Measurements from ENCODE around the gene C11orf91. TPM values are rescaled to one million over a fixed set of nuclear protein-coding genes. Genes with fewer than 3 reads are reported as not detected.

C11orf91 gene
- total and polyA plus RNA-seq, 12 donors, result 0.17 to 3.0 TPM; not detected in 10

- 40 to 47% methylated on average over 3 to 4 of the region's 4 CpGs for WGBS, 2 donors
- Histone ChIP-seq H3K4me1 (peaks cover 4 to 28% (median 9%) of the 10 kb centered on the region in 9 donors), H3K4me3 (no peak overlapping the region), H3K27me3 (no peaks in the 10 kb centered on the region), H3K9me3 (no peaks in the 10 kb centered on the region), H3K27ac (no peak overlapping the region), H3K36me3 (no peaks in the 10 kb centered on the region)
- no peak for DNase-seq
- no peak for TF ChIP-seq CTCF (IDR thresholded peaks at IDR 0.05)
- peak in 2 of 8 donors; percentile 32 to 40 for ATAC-seq
- intact Hi-C loops (cut with DNase I), result no loop called here
Observed at GRCh38 chr11:33651555-33651954, 49.1 kb downstream of the C11orf91 start.

DNA sequence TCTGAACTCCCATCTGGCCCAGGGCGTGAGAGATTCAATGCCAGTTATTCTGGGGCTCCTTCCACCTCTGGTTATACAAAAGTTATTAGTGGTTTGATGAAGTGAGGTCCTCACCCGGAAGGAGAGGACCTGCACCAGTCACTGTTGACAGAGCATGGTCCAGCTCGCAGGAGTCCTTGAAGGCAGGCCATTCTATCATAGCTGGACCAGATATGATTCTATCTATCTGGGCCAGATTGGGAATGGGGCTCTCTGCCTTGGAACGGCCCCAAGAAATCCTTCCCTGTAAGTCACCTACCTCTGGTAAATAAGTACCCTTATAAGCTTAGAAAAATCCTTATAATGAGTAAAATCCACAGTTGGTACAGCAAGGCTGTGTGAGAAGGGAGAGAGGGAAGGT is 50.7 kb downstream of the C11orf91 start:
- DNase-seq (no peak), ATAC-seq (no peak)
- Histone ChIP-seq H3K36me3 (no peaks in the 10 kb centered on the region), H3K4me3 (no peak overlapping the region), H3K27me3 (no peaks in the 10 kb centered on the region), H3K27ac (no peak overlapping the region), H3K4me1 (peaks cover 4 to 44% (median 9%) of the 10 kb centered on the region in 9 donors), H3K9me3 (no peaks in the 10 kb centered on the region)
- no peak for TF ChIP-seq CTCF (IDR thresholded peaks at IDR 0.05)
- intact Hi-C loops (cut with DNase I), result no loop called here
- 92% methylated on average over 4 of the region's 4 CpGs for WGBS, 2 donors

Other genes with a start within 250 kb of the C11orf91 start
- gene CD59, start 35.6 kb upstream of the C11orf91 start, total RNA-seq, result 1,000 to 10,000 TPM in 3 of 10 donors, 100 to 1,000 TPM in 7; 676 to 1,261 (median 764) TPM
- gene CD59, start 35.6 kb upstream of the C11orf91 start, polyA plus RNA-seq, result 100 to 1,000 TPM; 120 to 758 TPM
- gene FBXO3, start 73.7 kb upstream of the C11orf91 start, total RNA-seq, result 10 to 100 TPM; 43.4 to 72.5 (median 59.5) TPM
- gene FBXO3, start 73.7 kb upstream of the C11orf91 start, polyA plus RNA-seq, result 10 to 100 TPM; 21.9 to 31.2 TPM
- 10 to 100 TPM in 3 of 10 donors, 1 to 10 TPM in 7; 3.9 to 16.9 (median 9.1) TPM for gene LMO2, start 191.2 kb upstream of the C11orf91 start, total RNA-seq
- 10 to 100 TPM; 10.7 to 14.0 TPM for gene LMO2, start 191.2 kb upstream of the C11orf91 start, polyA plus RNA-seq

All from heart right ventricle (tissue), 16 donors.